HEK293T (cell line): ENCODE data around the gene ETF1.

Experiments
- CTCF ChIA-PET: fragments of 350-600 bp; formaldehyde crosslinking; extraction: SDS; loops from one replicate; lab custom pipeline; 2021; ENCODE audit warnings: antibody characterized with exemption, inconsistent platforms; lab: Yijun Ruan, JAX
- POLR2A ChIA-PET: fragments of 350-600 bp; formaldehyde crosslinking; extraction: SDS; loops from one replicate; lab custom pipeline; 2020; ENCODE audit warnings: antibody characterized with exemption, inconsistent platforms; lab: Yijun Ruan, JAX
- DNase-seq: peaks from one replicate; pipeline ENCODE4 v3.0.0; 2012; ENCODE audit warnings: mixed read lengths; ENCODE audit errors: extremely low spot score
- ARNT ChIP-seq: fragments of 450-650 bp; IDR thresholded peaks from 2 replicates; pipeline ENCODE4 v1.6.1; 2017; ENCODE audit warnings: mild to moderate bottlenecking
- BHLHE40 ChIP-seq: fragments of 450-650 bp; IDR thresholded peaks from 2 replicates; pipeline ENCODE4 v1.6.1; 2016; ENCODE audit warnings: mild to moderate bottlenecking, moderate library complexity, borderline replicate concordance
- CTBP1 ChIP-seq: fragments of 450-650 bp; IDR thresholded peaks from 2 replicates; pipeline ENCODE4 v1.6.1; 2016; ENCODE audit warnings: borderline replicate concordance
- ELF4 ChIP-seq: fragments of 450-650 bp; IDR thresholded peaks from 2 replicates; pipeline ENCODE4 v1.6.1; 2017; ENCODE audit warnings: antibody characterized with exemption
- FOXA1 ChIP-seq: fragments of 450-650 bp; IDR thresholded peaks from 2 replicates; pipeline ENCODE4 v1.6.1; 2016; ENCODE audit warnings: mild to moderate bottlenecking
- FOXK2 ChIP-seq: fragments of 450-650 bp; IDR thresholded peaks from 2 replicates; pipeline ENCODE4 v1.6.1; 2016; ENCODE audit warnings: mild to moderate bottlenecking
- FOXM1 ChIP-seq: fragments of 450-650 bp; IDR thresholded peaks from 2 replicates; pipeline ENCODE4 v1.6.1; 2017; ENCODE audit warnings: mild to moderate bottlenecking, borderline replicate concordance
- HDGF ChIP-seq: fragments of 450-650 bp; IDR thresholded peaks from 2 replicates; pipeline ENCODE4 v1.6.1; 2017; ENCODE audit warnings: antibody characterized with exemption, borderline replicate concordance
- L3MBTL2 ChIP-seq: fragments of 450-650 bp; conservative IDR thresholded peaks from 2 replicates; pipeline ENCODE4 v1.6.1; 2016; ENCODE audit warnings: mild to moderate bottlenecking
- LEF1 ChIP-seq: fragments of 450-650 bp; IDR thresholded peaks from 2 replicates; pipeline ENCODE4 v1.6.1; 2017; ENCODE audit warnings: mild to moderate bottlenecking, borderline replicate concordance
- NFRKB ChIP-seq: fragments of 450-650 bp; IDR thresholded peaks from 2 replicates; pipeline ENCODE4 v1.6.1; 2016; ENCODE audit warnings: mild to moderate bottlenecking, moderate library complexity
- SP1 ChIP-seq: fragments of 450-650 bp; IDR thresholded peaks from 2 replicates; pipeline ENCODE4 v1.6.1; 2017
- SUZ12 ChIP-seq: fragments of 450-650 bp; IDR thresholded peaks from 2 replicates; pipeline ENCODE4 v1.6.1; 2016; ENCODE audit warnings: mild to moderate bottlenecking
- TARDBP ChIP-seq: fragments of 450-650 bp; IDR thresholded peaks from 2 replicates; pipeline ENCODE4 v1.6.1; 2016
- ZNF384 ChIP-seq: fragments of 450-650 bp; IDR thresholded peaks from 2 replicates; pipeline ENCODE4 v1.6.1; 2016
- TF ChIP-seq, protein P1 (sequence below): fragments of 450-650 bp; IDR thresholded peaks from 2 replicates; pipeline ENCODE4 v1.6.1; 2016

ETF1 gene

DNA sequence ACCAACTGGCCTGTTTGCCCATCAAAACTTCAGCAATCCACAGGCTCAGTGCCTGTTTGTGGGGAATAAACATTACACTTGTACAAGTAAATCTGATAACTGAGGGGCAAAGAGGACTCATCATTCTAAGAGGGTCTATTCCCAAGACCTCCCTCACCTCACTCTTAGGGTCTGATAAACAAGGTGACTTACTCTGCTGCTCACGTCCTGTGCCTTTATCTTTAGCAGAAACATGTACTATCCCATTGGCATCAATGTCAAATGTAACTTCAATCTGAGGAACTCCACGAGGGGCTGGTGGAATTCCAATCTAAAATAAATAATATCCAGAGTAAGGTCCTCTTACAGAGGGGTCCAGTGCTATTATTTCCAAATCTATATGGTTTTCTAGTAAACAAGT lies 14.6 kb upstream of the ETF1 start:
- DNase-seq, result no peak
- POLR2A ChIA-PET, result no interaction called here
- CTCF ChIA-PET, result no interaction called here
- TF ChIP-seq FOXM1, result no peak
- TF ChIP-seq ARNT, result no peak
- TF ChIP-seq HDGF, result no peak
- no peak for TF ChIP-seq LEF1
- no peak for TF ChIP-seq ELF4
- TF ChIP-seq FOXA1, result no peak
- TF ChIP-seq SP1, result no peak
- TF ChIP-seq, protein P1, sequence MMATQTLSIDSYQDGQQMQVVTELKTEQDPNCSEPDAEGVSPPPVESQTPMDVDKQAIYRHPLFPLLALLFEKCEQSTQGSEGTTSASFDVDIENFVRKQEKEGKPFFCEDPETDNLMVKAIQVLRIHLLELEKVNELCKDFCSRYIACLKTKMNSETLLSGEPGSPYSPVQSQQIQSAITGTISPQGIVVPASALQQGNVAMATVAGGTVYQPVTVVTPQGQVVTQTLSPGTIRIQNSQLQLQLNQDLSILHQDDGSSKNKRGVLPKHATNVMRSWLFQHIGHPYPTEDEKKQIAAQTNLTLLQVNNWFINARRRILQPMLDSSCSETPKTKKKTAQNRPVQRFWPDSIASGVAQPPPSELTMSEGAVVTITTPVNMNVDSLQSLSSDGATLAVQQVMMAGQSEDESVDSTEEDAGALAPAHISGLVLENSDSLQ, result no peak
- no peak for TF ChIP-seq BHLHE40
- no peak for TF ChIP-seq CTBP1
- TF ChIP-seq NFRKB, result no peak
- TF ChIP-seq FOXK2, result no peak
- no peak for TF ChIP-seq SUZ12

DNA sequence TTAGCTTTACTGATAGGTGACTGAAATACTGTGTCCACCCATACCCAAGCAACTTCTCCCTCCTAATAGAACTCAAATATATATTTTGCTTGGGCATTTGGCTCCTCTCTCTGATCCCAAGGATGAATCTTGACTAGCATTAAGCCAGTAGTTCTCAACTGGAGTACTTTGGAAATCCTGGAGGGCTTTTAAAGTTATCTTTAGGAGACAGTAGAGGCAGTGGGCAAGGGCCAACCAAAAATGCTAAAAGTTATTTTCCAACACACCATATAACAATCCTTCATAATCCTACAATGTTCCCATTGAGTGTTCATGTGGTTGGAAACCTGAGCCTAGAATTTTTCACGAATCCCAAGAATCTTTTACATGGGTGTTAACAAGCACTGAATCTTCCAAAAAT lies 11.1 kb upstream of the ETF1 start:
- TF ChIP-seq SUZ12 (no peak), CTBP1 (no peak), FOXK2 (no peak), HDGF (no peak), NFRKB (no peak), BHLHE40 (no peak), FOXA1 (no peak), LEF1 (no peak), SP1 (no peak), ZNF384 (no peak), FOXM1 (no peak), ARNT (no peak), TARDBP (no peak), L3MBTL2 (no peak), ELF4 (no peak)
- TF ChIP-seq, protein P1, result no peak
- no peak for DNase-seq
- ChIA-PET CTCF (no interaction called here), POLR2A (interaction anchor here (1.1 to 4.2 kb wide), 2 partner anchors 11 to 21 kb away, joined by 7 to 34 read pairs; partner anchors contain the start of genes ETF1 and HSPA9)

DNA sequence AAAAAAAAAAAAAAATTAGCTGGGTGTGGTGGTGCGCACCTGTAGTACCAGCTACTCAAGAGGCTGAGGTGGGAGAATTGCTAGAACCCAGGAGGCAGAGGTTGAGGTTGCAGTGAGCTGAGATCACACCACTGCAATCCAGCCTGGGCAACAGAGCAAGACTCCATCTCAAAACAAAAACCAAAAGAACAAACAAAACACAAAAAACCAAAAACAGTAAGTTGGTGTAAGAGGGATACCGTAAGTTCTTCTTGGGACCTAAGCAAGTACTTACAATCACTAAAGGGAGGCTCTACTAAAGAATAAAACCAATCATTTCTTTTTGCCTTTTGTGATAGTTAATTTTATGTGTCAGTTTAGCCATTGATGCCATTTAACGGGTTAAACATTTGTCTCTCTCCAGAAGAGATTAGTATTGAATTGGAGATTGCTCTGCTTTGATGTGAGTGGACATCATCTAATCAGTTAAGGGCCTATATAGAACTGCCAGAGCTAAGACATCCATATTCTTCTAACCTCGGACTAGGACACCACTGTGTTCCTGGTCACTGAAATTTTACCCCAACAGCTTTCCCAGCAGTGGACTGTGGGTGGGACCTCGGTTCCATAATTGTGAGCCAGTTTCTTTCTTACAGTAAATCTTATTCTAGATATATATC lies 10.5 kb upstream of the ETF1 start:
- ChIA-PET POLR2A (interaction anchor here (1.0 to 4.2 kb wide), 3 partner anchors 10 to 22 kb away, joined by 4 to 34 read pairs (median 7); partner anchors contain the start of genes ETF1 and HSPA9), CTCF (no interaction called here)
- TF ChIP-seq TARDBP (no peak), ARNT (no peak), FOXM1 (no peak), FOXK2 (no peak), HDGF (no peak), L3MBTL2 (no peak), SP1 (no peak), LEF1 (no peak), NFRKB (no peak), SUZ12 (no peak), CTBP1 (no peak), FOXA1 (no peak), ZNF384 (no peak), ELF4 (no peak), BHLHE40 (no peak)
- TF ChIP-seq, protein P1, result no peak

DNA sequence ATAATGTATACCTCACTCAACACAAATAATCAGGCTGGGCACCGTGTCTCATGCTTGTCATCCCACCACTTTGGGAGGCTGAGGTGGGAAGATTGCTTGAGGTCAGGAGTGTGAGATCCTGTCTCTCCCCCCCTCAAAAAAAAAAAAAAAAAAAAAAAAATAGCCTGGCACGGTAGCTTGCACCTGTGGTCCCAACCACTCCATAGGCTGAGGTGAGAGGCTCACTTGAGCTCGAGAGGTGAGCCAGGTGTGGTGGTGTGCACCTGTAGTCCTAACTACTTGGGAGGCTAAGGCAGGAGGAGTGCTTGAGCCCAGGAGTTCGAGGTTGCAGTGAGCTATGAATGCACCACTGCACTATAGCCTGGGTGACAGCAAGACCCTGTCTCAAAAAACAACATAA lies 9.6 kb upstream of the ETF1 start:
- ChIA-PET CTCF (no interaction called here), POLR2A (interaction anchor here (1.0 to 4.2 kb wide), 2 partner anchors 10 to 16 kb away, joined by 4 to 34 read pairs; partner anchors contain the start of gene ETF1)
- no peak for DNase-seq
- TF ChIP-seq ZNF384 (no peak), ARNT (no peak), HDGF (no peak), NFRKB (no peak), FOXM1 (no peak), SUZ12 (no peak), LEF1 (no peak), CTBP1 (no peak), FOXK2 (no peak), TARDBP (no peak), L3MBTL2 (no peak), SP1 (no peak), BHLHE40 (no peak), ELF4 (no peak), FOXA1 (no peak)
- TF ChIP-seq, protein P1, result no peak

More for the DNA sequence above, 10.5 kb upstream of the ETF1 start:
- no peak for DNase-seq

DNA sequence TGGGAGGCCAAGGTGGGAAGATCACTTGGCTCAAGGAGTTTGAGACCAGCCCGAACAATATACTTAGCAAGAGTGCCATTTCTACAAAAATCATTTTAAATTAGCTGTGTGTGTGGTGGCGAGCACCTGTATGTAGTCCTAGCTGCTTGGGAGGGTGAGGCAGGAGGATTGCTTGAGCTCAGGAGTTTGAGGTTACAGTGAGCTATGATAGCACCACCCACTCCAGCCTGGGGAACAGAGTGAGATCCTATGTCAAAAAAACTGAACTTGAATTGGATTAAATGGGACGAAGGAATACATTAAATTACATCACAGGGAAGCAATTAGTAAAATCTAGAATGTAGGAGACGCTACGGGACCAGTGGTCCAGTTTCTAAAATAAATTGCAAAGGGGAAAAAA lies 6.4 kb upstream of the ETF1 start:
- ChIA-PET CTCF (no interaction called here), POLR2A (no interaction called here)
- DNase-seq, result no peak
- TF ChIP-seq ELF4 (no peak), SUZ12 (no peak), FOXA1 (no peak), ARNT (no peak), FOXK2 (no peak), CTBP1 (no peak), LEF1 (no peak), TARDBP (no peak), HDGF (no peak), NFRKB (no peak), SP1 (no peak)
